Right atrium auricular region (tissue), 2 donors: ENCODE measurements around the gene FARP1. TPM values are rescaled to one million over a fixed set of nuclear protein-coding genes. Genes with fewer than 3 reads are reported as not detected.
A peak's percentile ranks its signal among the peaks of the same experiment; 100 is the strongest.

ENCODE experiments used
- DNase-seq: peaks from one replicate; pipeline ENCODE4 v3.0.0-alpha.2; 2019; ENCODE audit warnings: low spot score
- H3K27ac ChIP-seq, 2 donors: fragments of 200-600 bp; sonication (generic); 1 replicate in 1 of 2; 2 replicates in 1 of 2; pipeline ENCODE4 v1.5.1; 2016 to 2019
- H3K27me3 ChIP-seq, 2 donors: fragments of 200-600 bp; sonication (generic); one replicate each; pipeline versions ENCODE4 v1.5.1 to v1.6.0; 2017 to 2019
- H3K36me3 ChIP-seq: fragments of 200-600 bp; sonication (generic); one replicate; pipeline ENCODE4 v1.5.1; 2016
- H3K4me1 ChIP-seq, 2 donors: fragments of 200-600 bp; sonication (generic); one replicate each; pipeline versions ENCODE4 v1.5.1 to v1.6.0; 2017 to 2019
- H3K4me3 ChIP-seq, 2 donors: fragments of 200-600 bp; sonication (generic); 1 replicate in 1 of 2; 2 replicates in 1 of 2; pipeline ENCODE4 v1.5.1; 2017 to 2019; ENCODE audit warnings: mild to moderate bottlenecking in 1 of 2, moderate library complexity in 1 of 2
- H3K9me3 ChIP-seq, 2 donors: fragments of 200-600 bp; sonication (generic); one replicate each; pipeline ENCODE4 v1.5.1; 2019
- CTCF ChIP-seq, 2 donors: fragments of 200-600 bp; sonication (generic); IDR thresholded peaks; one replicate each; pipeline ENCODE4 v1.5.1; 2019; ENCODE audit warnings: antibody characterized with exemption in 2 of 2
- total RNA-seq, 2 donors: library from RNA; depleted of rRNA; stranded (reverse); fragments of >200 nt; gene quantifications; one replicate each; pipeline ENCODE4 v1.1.0, GENCODE V29; 2016

FARP1 gene
- total RNA-seq, 2 donors from 2014 or later = 15.5 to 25.7 TPM

GRCh38 chr13:98450539-98451111 is 307.7 kb downstream of the FARP1 start:
- peak overlapping the region; percentile 34 to 43 for H3K27ac ChIP-seq
- H3K9me3 ChIP-seq = no peaks in the 10 kb centered on the region
- no peaks in the 10 kb centered on the region for H3K27me3 ChIP-seq
- DNase-seq = no peak
- H3K36me3 ChIP-seq = peaks cover 29% of the 10 kb centered on the region
- H3K4me3 ChIP-seq = no peak overlapping the region
- H3K4me1 ChIP-seq = peaks cover 0 to 60% of the 10 kb centered on the region in 2 donors
- no peak for TF ChIP-seq CTCF (IDR thresholded peaks at IDR 0.05)

- Histone ChIP-seq H3K36me3 (peaks cover 34% of the 10 kb centered on the region), H3K27ac (peak overlapping the region; percentile 34 to 43), H3K4me3 (no peak overlapping the region), H3K27me3 (no peaks in the 10 kb centered on the region), H3K9me3 (no peaks in the 10 kb centered on the region), H3K4me1 (peaks cover 0 to 72% of the 10 kb centered on the region in 2 donors)
- TF ChIP-seq CTCF (IDR thresholded peaks at IDR 0.05) = no peak
- peak; percentile 87 for DNase-seq
These were observed 309.0 kb downstream of the FARP1 start for GRCh38 chr13:98451676-98452470.

- Histone ChIP-seq H3K4me1 (peaks cover 0 to 71% of the 10 kb centered on the region in 2 donors), H3K4me3 (no peak overlapping the region), H3K36me3 (peaks cover 31% of the 10 kb centered on the region), H3K9me3 (no peaks in the 10 kb centered on the region), H3K27me3 (no peaks in the 10 kb centered on the region), H3K27ac (peak overlapping the region in 1 of 2 donors; percentile 76)
- no peak for TF ChIP-seq CTCF (IDR thresholded peaks at IDR 0.05)
- no peak for DNase-seq
These were observed 310.3 kb downstream of the FARP1 start for GRCh38 chr13:98452851-98453843.

- no peak for TF ChIP-seq CTCF (IDR thresholded peaks at IDR 0.05)
- Histone ChIP-seq H3K9me3 (no peaks in the 10 kb centered on the region), H3K27me3 (no peaks in the 10 kb centered on the region), H3K27ac (peak overlapping the region; percentile 75 to 76), H3K36me3 (peaks cover 38% of the 10 kb centered on the region), H3K4me1 (peaks cover 0 to 70% of the 10 kb centered on the region in 2 donors), H3K4me3 (no peak overlapping the region)
- no peak for DNase-seq
These were observed 311.5 kb downstream of the FARP1 start for GRCh38 chr13:98454389-98454881.

- Histone ChIP-seq H3K27me3 (no peaks in the 10 kb centered on the region), H3K9me3 (no peaks in the 10 kb centered on the region), H3K27ac (peak overlapping the region in 1 of 2 donors; percentile 75), H3K4me1 (peaks cover 0 to 51% of the 10 kb centered on the region in 2 donors), H3K36me3 (peaks cover 55% of the 10 kb centered on the region), H3K4me3 (no peak overlapping the region)
- no peak for DNase-seq
- TF ChIP-seq CTCF (IDR thresholded peaks at IDR 0.05) = no peak
These were observed 313.5 kb downstream of the FARP1 start for GRCh38 chr13:98456413-98456845.
